ENCODE data around the gene ADAM33.

DNA sequence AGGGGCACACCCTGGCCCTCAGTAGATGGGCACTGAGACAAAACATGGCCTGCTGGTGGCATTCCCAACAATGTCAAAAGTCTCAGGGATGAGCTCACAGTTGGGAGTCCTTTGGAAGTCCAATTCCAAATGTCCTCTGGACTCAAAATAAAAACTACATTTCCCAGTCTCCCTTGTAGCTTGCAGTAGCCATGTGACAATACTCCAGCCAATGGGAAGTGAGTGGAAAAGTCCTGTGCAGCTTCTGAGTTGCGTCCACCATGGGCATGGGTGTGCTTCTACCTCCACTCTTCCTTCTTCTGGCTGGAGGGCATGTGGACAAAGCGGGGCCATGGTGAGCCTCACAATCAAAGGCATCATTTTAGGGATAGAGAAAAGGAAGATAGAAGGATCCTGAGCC lies 5.8 kb upstream of the ADAM33 start:
- TF ChIP-seq, protein P1, sequence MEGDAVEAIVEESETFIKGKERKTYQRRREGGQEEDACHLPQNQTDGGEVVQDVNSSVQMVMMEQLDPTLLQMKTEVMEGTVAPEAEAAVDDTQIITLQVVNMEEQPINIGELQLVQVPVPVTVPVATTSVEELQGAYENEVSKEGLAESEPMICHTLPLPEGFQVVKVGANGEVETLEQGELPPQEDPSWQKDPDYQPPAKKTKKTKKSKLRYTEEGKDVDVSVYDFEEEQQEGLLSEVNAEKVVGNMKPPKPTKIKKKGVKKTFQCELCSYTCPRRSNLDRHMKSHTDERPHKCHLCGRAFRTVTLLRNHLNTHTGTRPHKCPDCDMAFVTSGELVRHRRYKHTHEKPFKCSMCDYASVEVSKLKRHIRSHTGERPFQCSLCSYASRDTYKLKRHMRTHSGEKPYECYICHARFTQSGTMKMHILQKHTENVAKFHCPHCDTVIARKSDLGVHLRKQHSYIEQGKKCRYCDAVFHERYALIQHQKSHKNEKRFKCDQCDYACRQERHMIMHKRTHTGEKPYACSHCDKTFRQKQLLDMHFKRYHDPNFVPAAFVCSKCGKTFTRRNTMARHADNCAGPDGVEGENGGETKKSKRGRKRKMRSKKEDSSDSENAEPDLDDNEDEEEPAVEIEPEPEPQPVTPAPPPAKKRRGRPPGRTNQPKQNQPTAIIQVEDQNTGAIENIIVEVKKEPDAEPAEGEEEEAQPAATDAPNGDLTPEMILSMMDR (IDR thresholded peaks at IDR 0.05 in 4 of 5, conservative IDR thresholded peaks at IDR 0.05 in 1 of 5) = no peak
- no peak for TF ChIP-seq POLR2A (IDR thresholded peaks at IDR 0.05)

All from gastrocnemius medialis (tissue), 4 donors.